ENCODE data around the gene DNAH9.
"Not testable (repeated sequence)": the region's sequence is repeated elsewhere in the genome, so short reads cannot be mapped to it uniquely, and the experiment has no call there.

The DNAH9 gene

GRCh38 chr17:11921296-11921695 is 323.0 kb downstream of the DNAH9 start:
- DNase-seq (ENCODE audit: low read depth) = no peak

- no peak for DNase-seq (ENCODE audit: low read depth)
Observed at GRCh38 chr17:11922638-11923037, 324.4 kb downstream of the DNAH9 start.

- no peak for DNase-seq (ENCODE audit: low read depth)
Observed at GRCh38 chr17:11924076-11924475, 325.8 kb downstream of the DNAH9 start.

GRCh38 chr17:11925262-11926021 is 327.2 kb downstream of the DNAH9 start:
- no peak for DNase-seq (ENCODE audit: low read depth)

GRCh38 chr17:11928436-11928835 is 330.2 kb downstream of the DNAH9 start:
- no peak for DNase-seq (ENCODE audit: low read depth)

- DNase-seq (ENCODE audit: low read depth) = no peak
Observed at GRCh38 chr17:11932337-11932898, 334.1 kb downstream of the DNAH9 start.

GRCh38 chr17:11935734-11936406 is 337.6 kb downstream of the DNAH9 start:
- peak; percentile 18 for DNase-seq (ENCODE audit: low read depth)

- no peak for DNase-seq (ENCODE audit: low read depth)
Observed at GRCh38 chr17:11940904-11941303, 342.6 kb downstream of the DNAH9 start.

- not testable (repeated sequence) for DNase-seq (ENCODE audit: low read depth)
Observed at GRCh38 chr17:11943086-11943485, 344.8 kb downstream of the DNAH9 start.

- DNase-seq (ENCODE audit: low read depth) = no peak
Observed at GRCh38 chr17:11943759-11944347, 345.6 kb downstream of the DNAH9 start.

- DNase-seq (ENCODE audit: low read depth) = no peak
Observed at GRCh38 chr17:11944587-11944986, 346.3 kb downstream of the DNAH9 start.

GRCh38 chr17:11948789-11949188 is 350.5 kb downstream of the DNAH9 start:
- DNase-seq (ENCODE audit: low read depth) = no peak

- DNase-seq (ENCODE audit: low read depth) = not testable (repeated sequence)
Observed at GRCh38 chr17:11949571-11949970, 351.3 kb downstream of the DNAH9 start.

GRCh38 chr17:11950771-11951519 is 352.7 kb downstream of the DNAH9 start:
- DNase-seq (ENCODE audit: low read depth) = no peak

- no peak for DNase-seq (ENCODE audit: low read depth)
Observed at GRCh38 chr17:11952610-11953009, 354.3 kb downstream of the DNAH9 start.

- DNase-seq (ENCODE audit: low read depth) = no peak
Observed at GRCh38 chr17:11953924-11954323, 355.7 kb downstream of the DNAH9 start.

- no peak for DNase-seq (ENCODE audit: low read depth)
Observed at GRCh38 chr17:11954936-11955335, 356.7 kb downstream of the DNAH9 start.

- DNase-seq (ENCODE audit: low read depth) = no peak
Observed at GRCh38 chr17:11969565-11969964, 371.3 kb downstream of the DNAH9 start.

GRCh38 chr17:11972741-11973140 is 374.5 kb downstream of the DNAH9 start:
- not testable (repeated sequence) for DNase-seq (ENCODE audit: low read depth)

GRCh38 chr17:11979795-11980194 is 381.5 kb downstream of the DNAH9 start:
- DNase-seq (ENCODE audit: low read depth) = no peak

- no peak for DNase-seq (ENCODE audit: low read depth)
Observed at GRCh38 chr17:11980813-11981212, 382.5 kb downstream of the DNAH9 start.

- DNase-seq (ENCODE audit: low read depth) = no peak
Observed at GRCh38 chr17:11981862-11982261, 383.6 kb downstream of the DNAH9 start.

All from activated T-cell treated with anti-CD3 and anti-CD28 coated beads for 48 hours (primary cell).